Ascending aorta (tissue), 2 donors: ENCODE results near the gene CHSY1. TPM values are rescaled to one million over a fixed set of nuclear protein-coding genes. Genes with fewer than 3 reads are reported as not detected.

Experiments used
- DNase-seq, 2 donors: peaks; one replicate each; pipeline ENCODE4 v3.0.0-alpha.2; 2019; ENCODE audit warnings: low spot score in 2 of 2
- H3K27ac ChIP-seq, 2 donors: fragments of 200-600 bp; sonication (generic); one replicate each; pipeline ENCODE4 v1.5.1; 2016 to 2017; ENCODE audit warnings: mild to moderate bottlenecking in 1 of 2
- H3K27me3 ChIP-seq: fragments of 200-600 bp; sonication (generic); one replicate; pipeline ENCODE4 v1.5.1; 2017
- H3K36me3 ChIP-seq, 2 donors: fragments of 200-600 bp; sonication (generic); one replicate each; pipeline ENCODE4 v1.5.1; 2016
- H3K4me1 ChIP-seq, 2 donors: fragments of 200-600 bp; sonication (generic); one replicate each; pipeline ENCODE4 v1.5.1; 2016 to 2017; ENCODE audit warnings: mild to moderate bottlenecking in 1 of 2
- H3K4me3 ChIP-seq, 2 donors: fragments of 200-600 bp; sonication (generic); one replicate each; pipeline ENCODE4 v1.5.1; 2016 to 2017; ENCODE audit warnings: mild to moderate bottlenecking in 1 of 2
- H3K9me3 ChIP-seq, 2 donors: fragments of 200-600 bp; sonication (generic); one replicate each; pipeline ENCODE4 v1.5.1; 2016
- CTCF ChIP-seq, 3 experiments: fragments of 200-600 bp in 2 of 3; fragments of 450-650 bp in 1 of 3; sonication (generic) in 2 of 3; IDR thresholded peaks; one replicate each; pipeline ENCODE4 v1.5.1; 2016 to 2019; ENCODE audit warnings: antibody characterized with exemption in 3 of 3, mild to moderate bottlenecking in 1 of 3, moderate library complexity in 1 of 3
- intact Hi-C: fragments of 100-400 bp; cut with DNase I; formaldehyde crosslinking; loops from one replicate; pipeline ENCODE4 v1.15.1; 2023
- total RNA-seq: library from RNA; depleted of rRNA; stranded (reverse); fragments of >200 nt; gene quantifications from one replicate; pipeline ENCODE4 v1.1.0, GENCODE V29; 2016

The CHSY1 gene
- total RNA-seq, 1 donor from 2014 or later = 47.4 TPM

GRCh38 chr15:101142711-101143110, 109.1 kb downstream of the CHSY1 start:
- Histone ChIP-seq H3K27me3 (no peaks in the 10 kb centered on the region), H3K4me3 (no peak overlapping the region), H3K27ac (no peak overlapping the region), H3K4me1 (peaks cover 0 to 13% of the 10 kb centered on the region in 2 donors), H3K36me3 (no peaks in the 10 kb centered on the region), H3K9me3 (no peaks in the 10 kb centered on the region)
- TF ChIP-seq CTCF (IDR thresholded peaks at IDR 0.05) = no peak
- no peak for DNase-seq
- intact Hi-C loops = no loop called here

GRCh38 chr15:101141926-101142527, 109.8 kb downstream of the CHSY1 start:
- Histone ChIP-seq H3K36me3 (no peaks in the 10 kb centered on the region), H3K27ac (no peak overlapping the region), H3K4me1 (peaks cover 0 to 13% of the 10 kb centered on the region in 2 donors), H3K9me3 (no peaks in the 10 kb centered on the region), H3K27me3 (no peaks in the 10 kb centered on the region), H3K4me3 (no peak overlapping the region)
- DNase-seq = no peak
- TF ChIP-seq CTCF (IDR thresholded peaks at IDR 0.05) = no peak
- intact Hi-C loops = no loop called here

- TF ChIP-seq CTCF (IDR thresholded peaks at IDR 0.05) = no peak
Measured at GRCh38 chr15:101140697-101141065, 111.2 kb downstream of the CHSY1 start.

GRCh38 chr15:101139986-101140696, 111.7 kb downstream of the CHSY1 start:
- Histone ChIP-seq H3K36me3 (no peaks in the 10 kb centered on the region), H3K27me3 (no peaks in the 10 kb centered on the region), H3K4me1 (peaks cover 0 to 13% of the 10 kb centered on the region in 2 donors), H3K27ac (no peak overlapping the region), H3K4me3 (no peak overlapping the region), H3K9me3 (no peaks in the 10 kb centered on the region)
- no peak for DNase-seq
- TF ChIP-seq CTCF (IDR thresholded peaks at IDR 0.05) = no peak
- intact Hi-C loops = no loop called here

More at GRCh38 chr15:101140697-101141065, 111.2 kb downstream of the CHSY1 start:
- no peak overlapping the region for H3K4me3 ChIP-seq
- no peak overlapping the region for H3K27ac ChIP-seq
- H3K9me3 ChIP-seq = no peaks in the 10 kb centered on the region
- H3K4me1 ChIP-seq = peaks cover 0 to 13% of the 10 kb centered on the region in 2 donors
- no peak for DNase-seq
- no peaks in the 10 kb centered on the region for H3K27me3 ChIP-seq
- intact Hi-C loops = no loop called here
- no peaks in the 10 kb centered on the region for H3K36me3 ChIP-seq

GRCh38 chr15:101138913-101139880, 112.7 kb downstream of the CHSY1 start:
- peak overlapping the region in 1 of 2 donors; percentile 53 for H3K27ac ChIP-seq

More at GRCh38 chr15:101138913-101139880, 112.7 kb downstream of the CHSY1 start:
- no peak for TF ChIP-seq CTCF (IDR thresholded peaks at IDR 0.05)
- DNase-seq = no peak
- H3K27me3 ChIP-seq = no peaks in the 10 kb centered on the region
- H3K36me3 ChIP-seq = no peaks in the 10 kb centered on the region
- no peak overlapping the region for H3K4me3 ChIP-seq
- H3K4me1 ChIP-seq = peaks cover 0 to 13% of the 10 kb centered on the region in 2 donors
- H3K9me3 ChIP-seq = no peaks in the 10 kb centered on the region
- intact Hi-C loops = no loop called here
